Esophagus muscularis mucosa (tissue), 4 donors: ENCODE data around the gene COLEC12.

Source experiments
- EP300 ChIP-seq: sonication (generic); formaldehyde crosslinking; IDR thresholded peaks from one replicate; pipeline ENCODE4 v1.6.1; 2017; ENCODE audit warnings: antibody characterized with exemption
- POLR2A ChIP-seq: fragments of 450-650 bp; IDR thresholded peaks from one replicate; pipeline ENCODE4 v1.6.1; 2017; ENCODE audit warnings: antibody characterized with exemption, moderate library complexity, mild to moderate bottlenecking, low read depth
- POLR2AphosphoS5 ChIP-seq, 2 donors: sonication (generic); formaldehyde crosslinking; IDR thresholded peaks; one replicate each; pipeline ENCODE4 v1.6.1; 2017; ENCODE audit warnings: antibody characterized with exemption in 2 of 2
- TF ChIP-seq, protein P1 (sequence below), 3 experiments: fragments of 200-600 bp in 2 of 3; fragments of 450-650 bp in 1 of 3; sonication (generic) in 2 of 3; IDR thresholded peaks; one replicate each; pipeline ENCODE4 v1.5.1; 2017 to 2019; ENCODE audit warnings: antibody characterized with exemption in 3 of 3, mild to moderate bottlenecking in 2 of 3, moderate library complexity in 1 of 3

- no peak for TF ChIP-seq EP300
- TF ChIP-seq, protein P1, sequence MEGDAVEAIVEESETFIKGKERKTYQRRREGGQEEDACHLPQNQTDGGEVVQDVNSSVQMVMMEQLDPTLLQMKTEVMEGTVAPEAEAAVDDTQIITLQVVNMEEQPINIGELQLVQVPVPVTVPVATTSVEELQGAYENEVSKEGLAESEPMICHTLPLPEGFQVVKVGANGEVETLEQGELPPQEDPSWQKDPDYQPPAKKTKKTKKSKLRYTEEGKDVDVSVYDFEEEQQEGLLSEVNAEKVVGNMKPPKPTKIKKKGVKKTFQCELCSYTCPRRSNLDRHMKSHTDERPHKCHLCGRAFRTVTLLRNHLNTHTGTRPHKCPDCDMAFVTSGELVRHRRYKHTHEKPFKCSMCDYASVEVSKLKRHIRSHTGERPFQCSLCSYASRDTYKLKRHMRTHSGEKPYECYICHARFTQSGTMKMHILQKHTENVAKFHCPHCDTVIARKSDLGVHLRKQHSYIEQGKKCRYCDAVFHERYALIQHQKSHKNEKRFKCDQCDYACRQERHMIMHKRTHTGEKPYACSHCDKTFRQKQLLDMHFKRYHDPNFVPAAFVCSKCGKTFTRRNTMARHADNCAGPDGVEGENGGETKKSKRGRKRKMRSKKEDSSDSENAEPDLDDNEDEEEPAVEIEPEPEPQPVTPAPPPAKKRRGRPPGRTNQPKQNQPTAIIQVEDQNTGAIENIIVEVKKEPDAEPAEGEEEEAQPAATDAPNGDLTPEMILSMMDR (IDR thresholded peaks at IDR 0.05): no peak
- no peak for TF ChIP-seq POLR2A
- TF ChIP-seq POLR2AphosphoS5 (IDR thresholded peaks at IDR 0.05): no peak
These were observed 226.2 kb downstream of the COLEC12 start for GRCh38 chr18:274313-274712.
